GM23338 (cell line): ENCODE results near the gene ANKRD65. TPM values are rescaled to one million over a fixed set of nuclear protein-coding genes. Genes with fewer than 3 reads are reported as not detected.

Experiments
- ATAC-seq: fragments of 200-7000 bp; cut with Tn5 transposase; 3 replicates; pipeline ENCODE4 v1.9.1; 2020
- DNase-seq: peaks from one replicate; pipeline ENCODE4 v3.0.0-alpha.2; 2015; ENCODE audit warnings: low spot score
- H2AFZ ChIP-seq: fragments of 200-600 bp; sonication (generic); 2 replicates; pipeline ENCODE4 v1.8.0; 2016; ENCODE audit warnings: antibody characterized with exemption, mild to moderate bottlenecking, moderate library complexity
- H3F3A ChIP-seq: fragments of 200-600 bp; sonication (generic); replicated peaks from 2 replicates; pipeline ENCODE4 v1.8.0; 2017; ENCODE audit warnings: antibody characterized with exemption, mixed run types, low read depth
- H3K27ac ChIP-seq: fragments of 200-600 bp; sonication (generic); 2 replicates; pipeline ENCODE4 v1.6.1; 2016; ENCODE audit warnings: low read depth
- H3K27me3 ChIP-seq: fragments of 200-600 bp; sonication (generic); 2 replicates; pipeline ENCODE4 v1.8.0; 2016; ENCODE audit warnings: mild to moderate bottlenecking, mixed run types, moderate library complexity; ENCODE audit not compliant: insufficient read depth
- H3K36me3 ChIP-seq: fragments of 200-600 bp; sonication (generic); 2 replicates; pipeline ENCODE4 v1.8.0; 2016; ENCODE audit warnings: mild to moderate bottlenecking; ENCODE audit not compliant: insufficient read depth
- H3K4me1 ChIP-seq: fragments of 200-600 bp; sonication (generic); 2 replicates; pipeline ENCODE4 v1.8.0; 2016; ENCODE audit warnings: mild to moderate bottlenecking, moderate library complexity; ENCODE audit not compliant: insufficient read depth
- H3K4me2 ChIP-seq: fragments of 200-600 bp; sonication (generic); 2 replicates; pipeline ENCODE4 v1.7.1; 2017; ENCODE audit warnings: mixed run types
- H3K4me3 ChIP-seq: fragments of 200-600 bp; sonication (generic); 2 replicates; pipeline ENCODE4 v1.6.1; 2016; ENCODE audit warnings: mixed run types
- H3K79me2 ChIP-seq: fragments of 200-600 bp; sonication (generic); replicated peaks from 2 replicates; pipeline ENCODE4 v1.8.0; 2017; ENCODE audit warnings: mild to moderate bottlenecking; ENCODE audit not compliant: insufficient read depth
- H3K9me2 ChIP-seq: fragments of 200-600 bp; sonication (generic); 2 replicates; pipeline ENCODE4 v1.8.0; 2017; ENCODE audit not compliant: insufficient read depth
- H4K20me1 ChIP-seq: fragments of 200-600 bp; sonication (generic); replicated peaks from 2 replicates; pipeline ENCODE4 v1.8.0; 2017; ENCODE audit warnings: mild to moderate bottlenecking; ENCODE audit not compliant: insufficient read depth
- H3K27ac Mint-ChIP-seq: 2 replicates; pipeline ENCODE4 v1.8.0; 2020; ENCODE audit warnings: inconsistent platforms, mild to moderate bottlenecking, moderate library complexity, mixed read lengths
- H3K27me3 Mint-ChIP-seq: 3 replicates; pipeline ENCODE4 v1.8.0; 2022; ENCODE audit warnings: low read depth, mild to moderate bottlenecking, moderate library complexity, mixed read lengths, inconsistent platforms; ENCODE audit not compliant: insufficient read depth, poor library complexity
- H3K36me3 Mint-ChIP-seq: 3 replicates; pipeline ENCODE4 v1.8.0; 2021; ENCODE audit warnings: low read depth, mild to moderate bottlenecking, inconsistent platforms, moderate library complexity, mixed read lengths
- H3K4me1 Mint-ChIP-seq: 3 replicates; pipeline ENCODE4 v1.8.0; 2020; ENCODE audit warnings: mild to moderate bottlenecking, inconsistent platforms, mixed read lengths
- H3K4me3 Mint-ChIP-seq: 3 replicates; pipeline ENCODE4 v1.8.0; 2021; ENCODE audit warnings: moderate library complexity, mild to moderate bottlenecking, inconsistent platforms, mixed read lengths
- H3K9me3 Mint-ChIP-seq: 3 replicates; pipeline ENCODE4 v1.8.0; 2020; ENCODE audit warnings: moderate library complexity, mild to moderate bottlenecking, inconsistent platforms, mixed read lengths
- CREB1 ChIP-seq: fragments of 250-450 bp; sonication (Bioruptor Pico); IDR thresholded peaks from 2 replicates; pipeline ENCODE4 v1.5.0; 2020; ENCODE audit warnings: low read depth, mild to moderate bottlenecking, moderate library complexity
- CTCF ChIP-seq, 2 experiments: fragments of 200-600 bp in 1 of 2; sonication (generic) in 1 of 2; conservative IDR thresholded peaks; 2 replicates each; pipeline versions ENCODE4 v1.5.1 to v1.6.1; 2016 to 2017; ENCODE audit warnings: antibody characterized with exemption in 2 of 2, low read depth in 2 of 2, mild to moderate bottlenecking in 2 of 2, moderate library complexity in 1 of 2
- ETS1 ChIP-seq: IDR thresholded peaks from 2 replicates; pipeline ENCODE4 v1.6.1; 2016; ENCODE audit warnings: antibody characterized with exemption
- EZH2 ChIP-seq: fragments of 200-600 bp; sonication (generic); IDR thresholded peaks from one replicate; pipeline ENCODE4 v1.8.0; 2017; ENCODE audit warnings: antibody characterized with exemption, mild to moderate bottlenecking, low read depth; ENCODE audit not compliant: unreplicated experiment
- EZH2phosphoT487 ChIP-seq: fragments of 200-600 bp; sonication (generic); IDR thresholded peaks from one replicate; pipeline ENCODE4 v1.8.1; 2018; ENCODE audit warnings: antibody characterized with exemption; ENCODE audit not compliant: unreplicated experiment
- JUNB ChIP-seq: IDR thresholded peaks from one replicate; pipeline ENCODE4 v1.6.1; 2016; ENCODE audit warnings: antibody characterized with exemption; ENCODE audit not compliant: unreplicated experiment
- NANOG ChIP-seq: IDR thresholded peaks from 2 replicates; pipeline ENCODE4 v1.6.1; 2016; ENCODE audit warnings: antibody characterized with exemption, borderline replicate concordance
- POLR2AphosphoS5 ChIP-seq: IDR thresholded peaks from 2 replicates; pipeline ENCODE4 v1.6.1; 2016; ENCODE audit warnings: antibody characterized with exemption, low read depth
- STAT1 ChIP-seq: IDR thresholded peaks from one replicate; pipeline ENCODE4 v1.6.1; 2016; ENCODE audit warnings: antibody characterized with exemption; ENCODE audit not compliant: unreplicated experiment
- ZNF114 ChIP-seq: fragments of 250-450 bp; sonication (Bioruptor Pico); IDR thresholded peaks from 2 replicates; pipeline ENCODE4 v1.5.0; 2020; ENCODE audit warnings: mild to moderate bottlenecking, moderate library complexity
- ZNF331 ChIP-seq: fragments of 250-450 bp; sonication (Bioruptor Pico); IDR thresholded peaks from 2 replicates; pipeline ENCODE4 v1.5.0; 2020; ENCODE audit warnings: low read depth, mild to moderate bottlenecking, moderate library complexity
- ZNF462 ChIP-seq: fragments of 250-450 bp; sonication (Bioruptor Pico); IDR thresholded peaks from 2 replicates; pipeline ENCODE4 v1.5.0; 2020; ENCODE audit warnings: mild to moderate bottlenecking, moderate library complexity
- polyA plus RNA-seq: library from polyadenylated mRNA; unstranded; fragments of >200 nt; fragmentation: Nextera tagmentation; extraction: Ambion mirVana; gene quantifications from 2 replicates; pipeline ENCODE4 v1.2.1, GENCODE V29; 2016
- total RNA-seq: library from RNA; depleted of rRNA; stranded (reverse); fragments of >200 nt; shearing (Covaris generic); gene quantifications from 2 replicates; pipeline ENCODE4 v1.2.3, GENCODE V29; 2014
- TF ChIP-seq, protein P1 (sequence below): IDR thresholded peaks from one replicate; pipeline ENCODE4 v1.6.1; 2018; ENCODE audit warnings: antibody characterized with exemption; ENCODE audit not compliant: unreplicated experiment

Gene ANKRD65
- total and polyA plus RNA-seq, 2 experiments from 2014 or later, result 1.6 to 1.7 TPM

GRCh38 chr1:1393014-1393413, 28.1 kb downstream of the ANKRD65 start:
- H3K9me2 ChIP-seq, result no peaks in the 10 kb centered on the region
- DNase-seq, result no peak
- no peak overlapping the region for H2AFZ ChIP-seq
- H3K27ac ChIP-seq, result no peak overlapping the region
- H3K36me3 ChIP-seq, result peaks cover 84% of the 10 kb centered on the region
- Mint-ChIP-seq H3K27me3 (peaks cover 4% of the 10 kb centered on the region), H3K27ac (no peak overlapping the region), H3K4me3 (no peak overlapping the region), H3K4me1 (peaks cover under 1% of the 10 kb centered on the region; the same call in 2 of the 3 replicates), H3K36me3 (peaks cover 91% of the 10 kb centered on the region), H3K9me3 (no peaks in the 10 kb centered on the region)
- peaks cover 53% of the 10 kb centered on the region for H3K79me2 ChIP-seq
- H3F3A ChIP-seq, result peaks cover 46% of the 10 kb centered on the region
- H3K4me1 ChIP-seq, result 0 out of 2 replicates have a peak, but pooled peaks cover 4% of the 10 kb centered on the region
- no peak overlapping the region for H3K4me2 ChIP-seq
- H3K4me3 ChIP-seq, result no peak overlapping the region
- TF ChIP-seq ZNF114 (CRISPR knock-in tag) (no peak), CREB1 (no peak), EZH2 (no peak), CTCF (conservative IDR thresholded peaks at IDR 0.05; ENCODE audit: low read depth in 2 of 2) (no peak), ETS1 (no peak), NANOG (no peak), ZNF331 (no peak), JUNB (no peak), STAT1 (no peak), EZH2phosphoT487 (no peak), ZNF462 (no peak), POLR2AphosphoS5 (no peak)
- TF ChIP-seq, protein P1, sequence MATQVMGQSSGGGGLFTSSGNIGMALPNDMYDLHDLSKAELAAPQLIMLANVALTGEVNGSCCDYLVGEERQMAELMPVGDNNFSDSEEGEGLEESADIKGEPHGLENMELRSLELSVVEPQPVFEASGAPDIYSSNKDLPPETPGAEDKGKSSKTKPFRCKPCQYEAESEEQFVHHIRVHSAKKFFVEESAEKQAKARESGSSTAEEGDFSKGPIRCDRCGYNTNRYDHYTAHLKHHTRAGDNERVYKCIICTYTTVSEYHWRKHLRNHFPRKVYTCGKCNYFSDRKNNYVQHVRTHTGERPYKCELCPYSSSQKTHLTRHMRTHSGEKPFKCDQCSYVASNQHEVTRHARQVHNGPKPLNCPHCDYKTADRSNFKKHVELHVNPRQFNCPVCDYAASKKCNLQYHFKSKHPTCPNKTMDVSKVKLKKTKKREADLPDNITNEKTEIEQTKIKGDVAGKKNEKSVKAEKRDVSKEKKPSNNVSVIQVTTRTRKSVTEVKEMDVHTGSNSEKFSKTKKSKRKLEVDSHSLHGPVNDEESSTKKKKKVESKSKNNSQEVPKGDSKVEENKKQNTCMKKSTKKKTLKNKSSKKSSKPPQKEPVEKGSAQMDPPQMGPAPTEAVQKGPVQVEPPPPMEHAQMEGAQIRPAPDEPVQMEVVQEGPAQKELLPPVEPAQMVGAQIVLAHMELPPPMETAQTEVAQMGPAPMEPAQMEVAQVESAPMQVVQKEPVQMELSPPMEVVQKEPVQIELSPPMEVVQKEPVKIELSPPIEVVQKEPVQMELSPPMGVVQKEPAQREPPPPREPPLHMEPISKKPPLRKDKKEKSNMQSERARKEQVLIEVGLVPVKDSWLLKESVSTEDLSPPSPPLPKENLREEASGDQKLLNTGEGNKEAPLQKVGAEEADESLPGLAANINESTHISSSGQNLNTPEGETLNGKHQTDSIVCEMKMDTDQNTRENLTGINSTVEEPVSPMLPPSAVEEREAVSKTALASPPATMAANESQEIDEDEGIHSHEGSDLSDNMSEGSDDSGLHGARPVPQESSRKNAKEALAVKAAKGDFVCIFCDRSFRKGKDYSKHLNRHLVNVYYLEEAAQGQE, result no peak
- peaks cover 33% of the 10 kb centered on the region for H4K20me1 ChIP-seq
- no peak for ATAC-seq
- no peaks in the 10 kb centered on the region for H3K27me3 ChIP-seq
